Neuronal stem cell (in vitro differentiated cells): ENCODE data around the gene DPY30.

Experiments used
- DNase-seq: peaks from one replicate; pipeline ENCODE4 v3.0.0-alpha.2; 2013; ENCODE audit warnings: low spot score
- H2AFZ ChIP-seq: one replicate; pipeline ENCODE4 v1.6.1; 2013; ENCODE audit warnings: mild to moderate bottlenecking, low read length, inconsistent platforms
- H2AK5ac ChIP-seq: 2 replicates; pipeline ENCODE4 v1.6.1; 2013; ENCODE audit warnings: low read depth, mild to moderate bottlenecking, inconsistent platforms, low read length, moderate library complexity, mixed read lengths
- H2BK120ac ChIP-seq: 2 replicates; pipeline ENCODE4 v1.6.1; 2013; ENCODE audit warnings: low read depth, mild to moderate bottlenecking, inconsistent platforms, low read length, moderate library complexity, mixed read lengths
- H2BK12ac ChIP-seq: one replicate; pipeline ENCODE4 v1.6.1; 2013; ENCODE audit warnings: low read length, inconsistent platforms
- H2BK15ac ChIP-seq: 2 replicates; pipeline ENCODE4 v1.6.1; 2013; ENCODE audit warnings: mild to moderate bottlenecking, low read length, inconsistent platforms, mixed read lengths
- H2BK5ac ChIP-seq: one replicate; pipeline ENCODE4 v1.6.1; 2013; ENCODE audit warnings: inconsistent platforms, mild to moderate bottlenecking, low read length, moderate library complexity
- H3K14ac ChIP-seq: one replicate; pipeline ENCODE4 v1.6.1; 2013; ENCODE audit warnings: low read length, inconsistent platforms
- H3K18ac ChIP-seq: 2 replicates; pipeline ENCODE4 v1.6.1; 2013; ENCODE audit warnings: low read length, inconsistent platforms
- H3K23ac ChIP-seq: 2 replicates; pipeline ENCODE4 v1.6.1; 2013; ENCODE audit warnings: low read depth, mild to moderate bottlenecking, mixed read lengths, low read length, inconsistent platforms; ENCODE audit not compliant: poor library complexity
- H3K27ac ChIP-seq: replicated peaks from 3 replicates; pipeline ENCODE4 v1.5.1; 2013; ENCODE audit warnings: low read length, inconsistent platforms
- H3K27me3 ChIP-seq, 3 experiments: 2 replicates each; pipeline ENCODE4 v1.6.1; 2013; ENCODE audit warnings: low read length in 3 of 3, mild to moderate bottlenecking in 2 of 3, inconsistent platforms in 1 of 3, low read depth in 1 of 3, mixed read lengths in 1 of 3, moderate library complexity in 1 of 3; ENCODE audit not compliant: control insufficient read depth in 3 of 3, insufficient read depth in 3 of 3
- H3K36me3 ChIP-seq, 2 donors: replicated peaks in 1 of 2; 2 replicates each; pipeline ENCODE4 v1.6.1; 2013; ENCODE audit warnings: low read length in 2 of 2; ENCODE audit not compliant: control insufficient read depth in 2 of 2, insufficient read depth in 2 of 2
- H3K4ac ChIP-seq: 2 replicates; pipeline ENCODE4 v1.6.1; 2013; ENCODE audit warnings: inconsistent platforms, mild to moderate bottlenecking, low read length, moderate library complexity
- H3K4me1 ChIP-seq, 2 donors: 1 replicate in 1 of 2; 2 replicates in 1 of 2; pipeline ENCODE4 v1.6.1; 2013; ENCODE audit warnings: low read length in 2 of 2, low read depth in 1 of 2; ENCODE audit not compliant: control insufficient read depth in 2 of 2, insufficient read depth in 1 of 2
- H3K4me2 ChIP-seq: one replicate; pipeline ENCODE4 v1.6.1; 2013; ENCODE audit warnings: mild to moderate bottlenecking, low read length, inconsistent platforms; ENCODE audit not compliant: insufficient read depth, poor library complexity, severe bottlenecking
- H3K4me3 ChIP-seq, 2 donors: 2 replicates each; pipeline ENCODE4 v1.5.1; 2013; ENCODE audit warnings: low read length in 2 of 2, mild to moderate bottlenecking in 2 of 2, inconsistent platforms in 1 of 2, moderate library complexity in 1 of 2
- H3K79me1 ChIP-seq: one replicate; pipeline ENCODE4 v1.6.1; 2013; ENCODE audit warnings: low read depth, mild to moderate bottlenecking, inconsistent platforms, low read length, moderate library complexity
- H3K9ac ChIP-seq: one replicate; pipeline ENCODE4 v1.6.1; 2013; ENCODE audit warnings: mild to moderate bottlenecking, low read depth, low read length, inconsistent platforms; ENCODE audit not compliant: poor library complexity
- H3K9me3 ChIP-seq, 2 donors: replicated peaks in 1 of 2; 2 replicates each; pipeline versions ENCODE3 to v1.6.1; 2013; ENCODE audit warnings: low read length in 2 of 2, mild to moderate bottlenecking in 2 of 2, inconsistent platforms in 1 of 2, low read depth in 1 of 2, mixed read lengths in 1 of 2, moderate library complexity in 1 of 2; ENCODE audit not compliant: control insufficient read depth in 2 of 2, insufficient read depth in 1 of 2
- H4K8ac ChIP-seq: one replicate; pipeline ENCODE4 v1.6.1; 2013; ENCODE audit warnings: low read depth, mild to moderate bottlenecking, inconsistent platforms, low read length, moderate library complexity
- H4K91ac ChIP-seq: one replicate; pipeline ENCODE4 v1.6.1; 2013; ENCODE audit warnings: low read length, low read depth, mild to moderate bottlenecking, inconsistent platforms; ENCODE audit not compliant: poor library complexity
- WGBS, 2 donors: extraction: QIAGEN DNeasy Blood & Tissue Kit; methylation state at CpG; one replicate each; pipeline ENCODE4 v1.1.7; 2013; ENCODE audit warnings: missing lambda C conversion rate in 2 of 2, mixed read lengths in 1 of 2; ENCODE audit not compliant: insufficient read length in 2 of 2, insufficient replicate concordance in 1 of 2; ENCODE audit errors: extremely low coverage in 2 of 2; 5-methylcytosine and 5-hydroxymethylcytosine counted together

DPY30 gene

GRCh38 chr2:31997653-31998052, 42.0 kb downstream of the DPY30 start:
- WGBS, 2 donors: 93% methylated on average over 1 of the region's 3 CpGs; no CpG with 5 or more reads in 1 of the 2 donors

DNA sequence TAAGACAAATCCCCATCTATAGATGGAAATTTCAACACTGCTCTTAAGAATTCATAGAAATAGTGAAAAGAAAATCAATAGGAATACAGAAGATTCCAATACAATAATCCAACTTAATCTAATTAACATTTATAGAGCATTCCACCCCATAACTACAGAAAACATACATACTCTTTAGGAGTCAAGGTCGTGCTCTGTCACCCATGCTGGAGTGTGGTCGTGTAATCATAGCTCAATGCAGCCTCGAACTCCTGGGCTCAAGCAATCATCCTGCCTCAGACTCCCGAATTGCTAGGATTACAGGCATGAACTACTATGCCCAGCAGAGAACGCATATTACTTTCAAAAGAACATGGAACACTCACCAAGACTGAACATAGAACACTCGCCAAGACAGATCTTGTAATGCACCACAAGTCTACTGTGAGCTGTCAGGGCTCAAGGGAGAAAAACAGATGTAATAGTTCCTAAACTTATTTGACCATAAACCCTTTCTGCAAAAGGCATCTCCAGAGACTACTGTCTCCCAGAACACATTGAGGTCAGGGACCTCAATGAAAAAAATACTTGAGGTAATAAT, 42.9 kb downstream of the DPY30 start:
- Histone ChIP-seq H2BK15ac (no peak overlapping the region), H2AK5ac (no peak overlapping the region), H3K9me3 (no peaks in the 10 kb centered on the region), H4K91ac (no peak overlapping the region), H3K9ac (no peak overlapping the region), H2BK120ac (no peak overlapping the region), H3K18ac (no peak overlapping the region), H3K4me2 (no peak overlapping the region), H4K8ac (no peak overlapping the region), H3K36me3 (no peaks in the 10 kb centered on the region), H3K14ac (no peak overlapping the region), H3K27ac (no peak overlapping the region), H3K4ac (no peak overlapping the region), H3K23ac (no peak overlapping the region), H2BK12ac (no peak overlapping the region), H3K4me1 (no peaks in the 10 kb centered on the region), H2AFZ (no peak overlapping the region), H2BK5ac (no peak overlapping the region), H3K79me1 (peaks cover 7% of the 10 kb centered on the region), H3K4me3 (peak overlapping the region in 1 of 2 donors; percentile 34), H3K27me3 (no peaks in the 10 kb centered on the region)
- no CpG with 5 or more reads among the region's 6 CpGs for WGBS, 2 donors
- no peak for DNase-seq

More at GRCh38 chr2:31997653-31998052, 42.0 kb downstream of the DPY30 start:
- no peak overlapping the region for H4K91ac ChIP-seq
- no peak overlapping the region for H3K27ac ChIP-seq
- H2BK15ac ChIP-seq: no peak overlapping the region
- H3K79me1 ChIP-seq: peaks cover 6% of the 10 kb centered on the region
- no peaks in the 10 kb centered on the region for H3K36me3 ChIP-seq
- H3K27me3 ChIP-seq: no peaks in the 10 kb centered on the region
- H3K18ac ChIP-seq: no peak overlapping the region
- no peak overlapping the region for H3K4me3 ChIP-seq
- no peak for DNase-seq
- no peak overlapping the region for H2BK12ac ChIP-seq
- H3K4ac ChIP-seq: no peak overlapping the region
- no peak overlapping the region for H3K23ac ChIP-seq
- H3K4me1 ChIP-seq: no peaks in the 10 kb centered on the region
- H2AK5ac ChIP-seq: no peak overlapping the region
- H3K9ac ChIP-seq: no peak overlapping the region
- no peak overlapping the region for H3K14ac ChIP-seq
- H2BK5ac ChIP-seq: no peak overlapping the region
- no peaks in the 10 kb centered on the region for H3K9me3 ChIP-seq
- no peak overlapping the region for H2AFZ ChIP-seq
- H4K8ac ChIP-seq: no peak overlapping the region
- no peak overlapping the region for H3K4me2 ChIP-seq
- no peak overlapping the region for H2BK120ac ChIP-seq

GRCh38 chr2:31992934-31993333, 46.7 kb downstream of the DPY30 start:
- no peak overlapping the region for H2AFZ ChIP-seq
- WGBS, 2 donors: no CpG with 5 or more reads among the region's 4 CpGs
- H3K23ac ChIP-seq: no peak overlapping the region

GRCh38 chr2:31992025-31992579, 47.5 kb downstream of the DPY30 start:
- H3K36me3 ChIP-seq: no peaks in the 10 kb centered on the region
- no CpG with 5 or more reads among the region's 3 CpGs for WGBS, 2 donors
- H3K14ac ChIP-seq: no peak overlapping the region
- H2AK5ac ChIP-seq: no peak overlapping the region
- no peak overlapping the region for H3K4me2 ChIP-seq
- H3K18ac ChIP-seq: no peak overlapping the region
- no peaks in the 10 kb centered on the region for H3K9me3 ChIP-seq
- no peak overlapping the region for H3K4me3 ChIP-seq
- no peak overlapping the region for H2BK12ac ChIP-seq
- H3K27ac ChIP-seq: no peak overlapping the region
- H2BK15ac ChIP-seq: no peak overlapping the region
- H3K27me3 ChIP-seq: no peaks in the 10 kb centered on the region
- H3K4me1 ChIP-seq: no peaks in the 10 kb centered on the region
- H2BK5ac ChIP-seq: no peak overlapping the region
- H4K8ac ChIP-seq: no peak overlapping the region
- H3K4ac ChIP-seq: no peak overlapping the region
- no peak overlapping the region for H2AFZ ChIP-seq
- no peak overlapping the region for H3K23ac ChIP-seq
- no peak for DNase-seq
- no peak overlapping the region for H4K91ac ChIP-seq
- H3K79me1 ChIP-seq: peaks cover 5% of the 10 kb centered on the region
- no peak overlapping the region for H2BK120ac ChIP-seq
- no peak overlapping the region for H3K9ac ChIP-seq

More at GRCh38 chr2:31992934-31993333, 46.7 kb downstream of the DPY30 start:
- no peak for DNase-seq
- Histone ChIP-seq H3K36me3 (no peaks in the 10 kb centered on the region), H3K27me3 (no peaks in the 10 kb centered on the region), H3K4me2 (no peak overlapping the region), H2BK5ac (no peak overlapping the region), H2BK12ac (no peak overlapping the region), H3K27ac (no peak overlapping the region), H3K9me3 (no peaks in the 10 kb centered on the region), H3K9ac (no peak overlapping the region), H2AK5ac (no peak overlapping the region), H4K91ac (no peak overlapping the region), H3K18ac (no peak overlapping the region), H4K8ac (no peak overlapping the region), H3K4ac (no peak overlapping the region), H2BK15ac (no peak overlapping the region), H3K79me1 (peaks cover 5% of the 10 kb centered on the region), H3K4me3 (no peak overlapping the region), H3K14ac (no peak overlapping the region), H2BK120ac (no peak overlapping the region), H3K4me1 (no peaks in the 10 kb centered on the region)
